HEK293 (cell line): ENCODE data around the gene HEATR3.

Experiments
- ATF2 ChIP-seq: fragments of 450-650 bp; formaldehyde crosslinking; IDR thresholded peaks from 2 replicates; pipeline ENCODE4 v1.5.1; 2016; ENCODE audit warnings: missing biosample characterization, missing genetic modification characterization, low read depth
- CTCF ChIP-seq: fragments of 450-650 bp; formaldehyde crosslinking; IDR thresholded peaks from 2 replicates; pipeline ENCODE4 v1.5.1; 2016; ENCODE audit warnings: missing biosample characterization, missing genetic modification characterization
- HIC1 ChIP-seq: fragments of 450-650 bp; formaldehyde crosslinking; IDR thresholded peaks from 2 replicates; pipeline ENCODE4 v1.5.1; 2016; ENCODE audit warnings: missing biosample characterization, missing genetic modification characterization
- PRDM1 ChIP-seq: fragments of 450-650 bp; formaldehyde crosslinking; IDR thresholded peaks from 2 replicates; pipeline ENCODE4; 2016; ENCODE audit warnings: missing biosample characterization, missing genetic modification characterization
- SCRT2 ChIP-seq: fragments of 450-650 bp; formaldehyde crosslinking; IDR thresholded peaks from 2 replicates; pipeline ENCODE4 v1.5.1; 2016; ENCODE audit warnings: missing biosample characterization, missing genetic modification characterization
- TCF7L2 ChIP-seq: IDR thresholded peaks from 2 replicates; pipeline ENCODE4 v1.6.1; 2011; ENCODE audit warnings: low read depth, mild to moderate bottlenecking, inconsistent platforms, low read length, moderate library complexity, borderline replicate concordance
- ZBTB7A ChIP-seq: fragments of 450-650 bp; formaldehyde crosslinking; IDR thresholded peaks from 2 replicates; pipeline ENCODE4 v1.5.1; 2016; ENCODE audit warnings: low read depth, missing biosample characterization, missing genetic modification characterization
- ZNF133 ChIP-seq: fragments of 450-650 bp; formaldehyde crosslinking; IDR thresholded peaks from 2 replicates; pipeline ENCODE4 v1.5.1; 2016; ENCODE audit warnings: missing biosample characterization, missing genetic modification characterization
- ZNF146 ChIP-seq: fragments of 450-650 bp; formaldehyde crosslinking; IDR thresholded peaks from 2 replicates; pipeline ENCODE4 v1.5.1; 2016; ENCODE audit warnings: missing biosample characterization, missing genetic modification characterization
- ZNF416 ChIP-seq: fragments of 450-650 bp; formaldehyde crosslinking; IDR thresholded peaks from 2 replicates; pipeline ENCODE4 v1.5.1; 2016; ENCODE audit warnings: missing biosample characterization, missing genetic modification characterization
- ZNF510 ChIP-seq: fragments of 450-650 bp; formaldehyde crosslinking; IDR thresholded peaks from 2 replicates; pipeline ENCODE4 v1.5.1; 2018; ENCODE audit warnings: mild to moderate bottlenecking, missing genetic modification characterization, missing biosample characterization; ENCODE audit not compliant: insufficient replicate concordance
- ZNF600 ChIP-seq: fragments of 450-650 bp; formaldehyde crosslinking; IDR thresholded peaks from 2 replicates; pipeline ENCODE4 v1.5.1; 2016; ENCODE audit warnings: missing biosample characterization, missing genetic modification characterization
- ZNF654 ChIP-seq: fragments of 450-650 bp; formaldehyde crosslinking; IDR thresholded peaks from 2 replicates; pipeline ENCODE4 v1.5.1; 2016; ENCODE audit warnings: low read depth, missing biosample characterization, missing genetic modification characterization

DNA sequence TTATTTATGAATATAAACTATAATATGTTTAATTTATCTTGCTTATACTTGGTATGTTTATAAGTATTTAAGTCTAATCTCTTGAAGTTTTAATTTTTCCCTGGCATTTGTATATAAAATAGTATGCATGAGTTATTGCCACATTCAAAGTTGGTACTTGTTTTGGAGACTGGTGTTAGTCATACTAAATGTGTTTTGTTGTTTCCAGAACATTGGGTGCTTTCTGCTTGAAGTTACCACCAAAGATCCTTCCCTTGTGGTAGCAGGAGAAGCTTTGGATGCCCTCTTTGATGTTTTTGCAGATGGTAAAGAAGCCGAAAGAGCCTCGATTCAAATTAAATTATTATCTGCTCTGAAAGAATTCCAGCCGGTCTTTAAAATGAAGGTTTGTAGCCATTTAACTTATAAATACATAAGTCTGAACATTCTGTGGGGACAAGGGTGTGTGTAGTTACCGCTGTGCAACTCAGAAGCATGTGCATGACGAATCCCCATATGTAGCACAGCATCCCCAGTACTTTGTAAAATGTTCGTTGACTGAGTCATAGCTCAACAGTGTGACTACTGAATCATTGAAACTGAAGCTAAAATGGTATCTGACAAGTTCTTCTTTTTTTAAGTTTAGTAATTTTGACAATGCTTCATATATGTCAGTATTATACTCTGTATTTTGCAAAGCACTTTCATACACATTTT, 36.4 kb downstream of the HEATR3 start:
- TF ChIP-seq HIC1 (tag by site-specific recombination) (no peak), ZNF133 (tag by site-specific recombination) (no peak), ZNF654 (no peak), TCF7L2 (no peak), PRDM1 (no peak), ZNF146 (tag by site-specific recombination) (no peak), ATF2 (no peak), ZNF510 (no peak), ZNF600 (no peak), SCRT2 (no peak), CTCF (tag by site-specific recombination) (no peak), ZNF416 (tag by site-specific recombination) (no peak), ZBTB7A (no peak)
